Activated CD4-positive, alpha-beta T cell treated with anti-CD3 and anti-CD28 coated beads, Interleukin-2, amount 10 ng/mL, durations not matched to agents 24 days and 14 days (primary cell): ENCODE results near the gene NEUROG2. TPM values are rescaled to one million over a fixed set of nuclear protein-coding genes. Genes with fewer than 3 reads are reported as not detected.
"Not testable (repeated sequence)": the region's sequence is repeated elsewhere in the genome, so short reads cannot be mapped to it uniquely, and the experiment has no call there.

Source experiments
- DNase-seq: peaks from one replicate; pipeline ENCODE4 v3.0.0; 2022
- H3K27ac Mint-ChIP-seq: one replicate; pipeline ENCODE4 v1.8.0; 2022; ENCODE audit warnings: mild to moderate bottlenecking, mixed read lengths
- H3K27me3 Mint-ChIP-seq: one replicate; pipeline ENCODE4 v1.8.0; 2022; ENCODE audit warnings: mixed read lengths
- H3K36me3 Mint-ChIP-seq: one replicate; pipeline ENCODE4 v1.8.0; 2022; ENCODE audit warnings: low read depth, mild to moderate bottlenecking, mixed read lengths
- H3K4me1 Mint-ChIP-seq: one replicate; pipeline ENCODE4 v1.8.0; 2021; ENCODE audit warnings: mixed read lengths
- H3K4me3 Mint-ChIP-seq: one replicate; pipeline ENCODE4 v1.8.0; 2022; ENCODE audit warnings: mild to moderate bottlenecking, moderate library complexity, mixed read lengths
- H3K9me3 Mint-ChIP-seq: one replicate; pipeline ENCODE4 v1.8.0; 2021; ENCODE audit warnings: mixed read lengths
- intact Hi-C: fragments of 100-400 bp; cut with micrococcal nuclease; formaldehyde crosslinking; loops from one replicate; pipeline ENCODE4 v1.15.1; 2023
- total RNA-seq: library from RNA; stranded (reverse); gene quantifications from 2 replicates; pipeline ENCODE4 v1.2.3, GENCODE V29; 2022

The NEUROG2 gene
- total RNA-seq = 0.16 and 0.17 TPM in 2 replicates

DNA sequence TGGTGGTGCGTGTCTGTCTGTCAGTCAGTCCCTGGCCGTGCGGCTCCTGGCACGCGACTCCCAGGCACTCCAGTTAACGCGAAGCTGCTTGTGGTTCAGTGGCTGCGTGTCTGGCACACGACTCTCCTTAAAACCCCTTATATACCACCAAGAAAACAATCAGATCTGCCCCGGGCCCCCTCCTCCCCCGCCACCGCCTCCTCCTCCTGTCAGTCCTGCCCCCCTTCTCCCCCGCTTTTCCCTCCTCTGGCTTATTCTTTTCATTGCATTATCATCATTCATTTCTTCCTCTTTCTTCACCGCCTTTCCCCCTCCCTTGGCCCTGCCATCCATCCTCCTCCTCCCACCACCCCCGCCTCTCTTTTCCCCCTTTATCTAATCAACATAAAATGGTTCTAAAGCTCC, at the start of gene NEUROG2:
Gene NEUROG2 (minus strand): TSS at position 115 of the 405 bp plus-strand sequence. CDS start 705 bp downstream, outside the sequence.
- Mint-ChIP-seq H3K27ac (peak within 1 kb of the TSS; percentile 84), H3K4me1 (peaks cover 55% of the 10 kb centered on the region), H3K9me3 (peaks cover 17% of the 10 kb centered on the region), H3K4me3 (peak within 1 kb of the TSS; percentile 90), H3K36me3 (peaks cover 13% of the 10 kb centered on the region), H3K27me3 (peaks cover 86% of the 10 kb centered on the region)
- intact Hi-C loops = loop anchor here (5.0 kb wide), 2 partner anchors 121 to 191 kb away; partner anchors contain the start of genes LARP7 and ZGRF1
- DNase-seq = no peak

DNA sequence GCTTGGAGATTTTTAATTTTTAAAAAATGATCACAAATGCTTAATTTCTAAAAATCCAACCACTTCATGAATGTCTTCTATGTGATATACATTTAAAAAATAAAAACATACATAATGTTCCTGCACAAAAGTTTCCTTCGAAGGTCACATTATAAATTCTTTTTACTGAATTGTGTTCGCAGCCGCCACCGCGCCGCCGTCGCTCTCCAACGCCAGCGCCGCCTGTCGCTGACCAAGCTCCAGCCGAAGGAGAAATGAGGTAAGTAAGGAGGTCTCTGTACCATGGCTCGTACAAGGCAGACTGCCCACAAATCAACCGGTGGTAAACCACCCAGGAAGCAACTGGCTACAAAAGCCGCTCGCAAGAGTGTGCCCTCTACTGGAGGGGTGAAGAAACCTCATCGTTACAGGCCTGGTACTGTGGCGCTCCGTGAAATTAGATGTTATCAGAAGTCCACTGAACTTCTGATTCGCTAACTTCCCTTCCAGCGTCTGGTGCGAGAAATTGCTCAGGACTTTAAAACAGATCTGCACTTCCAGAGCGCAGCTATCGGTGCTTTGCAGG, 48.8 kb upstream of the NEUROG2 start:
- no peak overlapping the region for H3K4me3 Mint-ChIP-seq
- intact Hi-C loops = no loop called here
- DNase-seq = no peak
- H3K27me3 Mint-ChIP-seq = no peaks in the 10 kb centered on the region
- H3K9me3 Mint-ChIP-seq = no peaks in the 10 kb centered on the region
- no peak overlapping the region for H3K27ac Mint-ChIP-seq
- peaks cover 6% of the 10 kb centered on the region for H3K4me1 Mint-ChIP-seq
- peaks cover 21% of the 10 kb centered on the region for H3K36me3 Mint-ChIP-seq

DNA sequence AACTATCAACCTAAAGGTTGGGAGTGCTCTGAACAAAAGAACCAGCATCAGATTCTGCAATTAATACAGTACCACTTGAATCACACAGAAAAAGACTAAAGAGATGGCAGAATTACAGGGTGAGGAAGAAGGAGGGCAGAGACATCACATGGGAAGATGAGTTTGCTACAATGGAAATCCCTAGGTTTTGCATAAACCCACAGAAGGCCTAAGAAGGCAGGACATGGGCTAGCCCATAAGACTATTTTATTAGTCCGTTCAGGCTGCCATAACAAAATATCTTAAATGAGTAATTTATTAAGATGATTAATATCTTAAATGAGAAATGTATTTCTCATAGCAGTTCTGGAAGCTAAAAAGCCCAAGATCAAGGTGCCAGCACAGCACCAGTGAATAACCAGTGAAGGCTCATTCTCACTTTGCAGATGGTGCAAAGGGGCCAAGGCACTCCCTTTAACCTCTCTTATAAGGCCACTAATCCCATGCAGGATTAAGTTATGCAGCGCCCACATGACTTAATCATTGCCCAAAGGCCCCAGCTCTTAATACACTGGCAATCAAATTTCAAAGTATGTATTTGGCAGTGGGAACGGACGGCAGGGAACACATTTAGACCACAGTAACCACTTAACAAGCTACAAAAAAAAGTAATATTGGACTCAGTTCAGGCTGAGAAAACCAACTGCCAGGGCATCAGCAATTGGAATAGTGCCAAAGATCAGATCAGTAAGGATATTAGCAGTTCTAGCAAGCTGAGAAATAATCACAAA, 47.6 kb upstream of the NEUROG2 start:
- Mint-ChIP-seq H3K36me3 (peaks cover 22% of the 10 kb centered on the region), H3K4me3 (no peak overlapping the region), H3K9me3 (no peaks in the 10 kb centered on the region), H3K4me1 (peaks cover 4% of the 10 kb centered on the region), H3K27ac (no peak overlapping the region), H3K27me3 (no peaks in the 10 kb centered on the region)
- intact Hi-C loops = no loop called here
- DNase-seq = no peak

DNA sequence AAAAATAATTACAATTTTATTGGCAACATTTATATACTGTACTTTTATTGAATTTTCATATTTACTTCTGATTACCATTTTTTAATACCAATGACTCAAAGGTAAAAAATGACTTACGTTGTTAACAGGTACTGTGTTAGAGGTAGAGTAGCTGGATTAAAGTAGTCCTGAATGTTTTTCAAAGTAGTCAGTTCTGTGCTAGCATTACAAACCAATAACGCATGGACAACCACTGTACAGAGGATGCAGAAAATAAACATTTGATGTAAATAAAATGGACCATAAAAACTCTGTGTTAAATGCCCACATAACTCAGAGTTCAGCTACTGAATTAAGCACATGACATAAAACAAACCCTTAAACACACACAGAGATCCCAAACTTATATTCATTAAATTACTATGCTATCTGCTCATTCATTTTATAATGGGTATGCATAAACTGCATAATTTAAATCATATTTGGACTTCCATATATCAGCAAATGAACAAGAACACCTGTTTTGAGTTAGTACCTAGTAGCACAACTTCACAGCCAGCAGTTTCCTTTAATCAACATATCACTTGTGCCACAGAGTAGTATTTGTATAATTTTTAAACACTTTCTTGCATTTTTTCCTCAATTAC, 46.4 kb upstream of the NEUROG2 start:
- Mint-ChIP-seq H3K27me3 (no peaks in the 10 kb centered on the region), H3K4me1 (peaks cover 4% of the 10 kb centered on the region), H3K27ac (no peak overlapping the region), H3K36me3 (peaks cover 23% of the 10 kb centered on the region), H3K9me3 (no peaks in the 10 kb centered on the region), H3K4me3 (no peak overlapping the region)
- no peak for DNase-seq
- intact Hi-C loops = no loop called here

DNA sequence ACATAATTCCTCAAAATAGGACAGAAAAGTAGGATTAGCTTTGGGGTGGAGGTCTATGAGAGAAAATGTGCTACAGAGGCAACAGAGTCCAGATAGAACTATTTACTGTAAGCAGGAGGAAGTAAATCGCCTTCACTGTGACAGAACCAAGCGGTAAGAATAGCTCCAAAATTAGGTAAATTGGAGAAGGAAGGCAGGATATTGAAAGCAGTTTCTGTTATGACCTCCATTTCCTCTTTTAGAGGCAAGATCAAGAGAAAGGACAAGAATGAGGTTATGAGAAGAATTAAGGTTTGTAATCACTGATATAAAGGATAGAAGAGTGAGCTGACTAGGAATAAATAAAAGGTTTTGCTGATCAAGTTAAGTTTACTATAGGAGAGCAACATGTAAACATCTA, 44.1 kb upstream of the NEUROG2 start:
- H3K9me3 Mint-ChIP-seq = no peaks in the 10 kb centered on the region
- H3K4me1 Mint-ChIP-seq = peaks cover 4% of the 10 kb centered on the region
- DNase-seq = no peak
- intact Hi-C loops = no loop called here
- no peak overlapping the region for H3K27ac Mint-ChIP-seq
- H3K27me3 Mint-ChIP-seq = no peaks in the 10 kb centered on the region
- no peak overlapping the region for H3K4me3 Mint-ChIP-seq
- peaks cover 14% of the 10 kb centered on the region for H3K36me3 Mint-ChIP-seq

DNA sequence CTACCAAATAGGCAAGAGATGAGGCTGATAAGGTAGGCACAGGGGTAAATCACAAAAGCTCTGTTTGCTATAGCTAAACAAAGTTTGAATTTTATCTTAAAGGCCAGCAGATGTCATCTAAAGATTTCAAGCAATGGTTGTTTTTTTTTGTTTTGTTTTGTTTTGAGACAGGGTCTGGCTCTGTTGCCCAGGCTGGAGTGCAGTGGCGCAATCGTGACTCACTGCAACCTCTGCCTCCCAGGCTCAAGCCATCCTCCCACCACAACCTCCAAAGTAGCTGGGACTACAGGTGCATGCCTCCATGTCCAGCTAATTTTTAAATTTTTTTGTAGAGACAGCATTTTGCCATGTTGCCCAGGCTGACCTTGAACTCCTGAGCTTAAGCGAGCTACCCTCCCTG, 43.1 kb upstream of the NEUROG2 start:
- no peak overlapping the region for H3K27ac Mint-ChIP-seq
- DNase-seq = no peak
- H3K36me3 Mint-ChIP-seq = peaks cover 16% of the 10 kb centered on the region
- H3K27me3 Mint-ChIP-seq = no peaks in the 10 kb centered on the region
- H3K4me1 Mint-ChIP-seq = peaks cover 4% of the 10 kb centered on the region
- no peak overlapping the region for H3K4me3 Mint-ChIP-seq
- H3K9me3 Mint-ChIP-seq = no peaks in the 10 kb centered on the region
- intact Hi-C loops = no loop called here

DNA sequence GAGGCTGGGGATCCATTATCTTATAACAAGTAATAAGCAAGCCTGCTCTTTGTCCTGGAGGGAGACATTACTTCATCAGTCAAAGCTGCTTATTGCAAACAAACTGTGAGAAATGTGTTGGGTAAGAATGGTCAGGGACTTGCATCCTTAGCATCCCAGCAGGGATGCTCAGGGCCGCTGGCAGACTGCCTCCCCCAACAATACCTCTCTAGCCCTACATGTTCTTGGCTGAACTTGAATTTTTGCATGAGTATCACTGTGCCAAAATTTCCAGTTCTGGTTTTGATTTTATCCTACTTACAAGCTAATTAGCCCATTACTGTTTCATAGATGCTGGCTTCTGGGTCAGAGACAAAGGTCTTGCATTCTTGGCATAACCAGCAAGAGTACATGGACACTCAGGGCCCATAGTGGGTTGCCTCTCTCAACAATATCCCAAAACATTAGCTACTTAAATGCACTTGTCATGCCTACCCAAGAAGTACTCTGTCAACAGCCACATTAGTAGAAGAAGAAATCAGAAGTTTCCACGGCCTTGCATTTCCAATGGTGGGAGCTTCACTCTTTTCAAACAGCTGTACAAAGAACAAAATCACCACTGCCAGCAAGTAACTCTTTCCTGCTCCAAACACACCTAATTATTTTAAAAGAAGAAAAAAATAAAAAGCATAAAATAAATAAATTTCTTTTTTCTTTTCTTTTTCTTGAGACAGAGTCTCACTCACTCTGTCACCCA, 41.9 kb upstream of the NEUROG2 start:
- peaks cover 4% of the 10 kb centered on the region for H3K4me1 Mint-ChIP-seq
- intact Hi-C loops = no loop called here

DNA sequence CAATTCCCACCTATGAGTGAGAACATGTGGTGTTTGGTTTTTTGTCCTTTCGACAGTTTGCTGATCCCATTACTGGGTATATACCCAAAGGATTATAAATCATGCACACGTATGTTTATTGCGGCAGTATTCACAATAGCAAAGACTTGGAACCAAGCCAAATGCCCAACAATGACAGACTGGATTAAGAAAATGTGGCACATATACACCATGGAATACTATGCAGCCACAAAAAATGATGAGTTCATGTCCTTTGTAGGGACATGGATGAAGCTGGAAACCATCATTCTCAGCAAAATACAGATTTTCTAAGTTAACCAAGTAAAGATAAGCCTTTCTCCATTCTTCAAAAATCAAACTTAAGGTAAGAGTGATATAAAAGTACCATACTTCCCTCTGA, 38.3 kb upstream of the NEUROG2 start:
- H3K27ac Mint-ChIP-seq, H3K4me1 Mint-ChIP-seq, H3K27me3 Mint-ChIP-seq, H3K4me3 Mint-ChIP-seq, intact Hi-C loops, H3K9me3 Mint-ChIP-seq, DNase-seq: not testable (repeated sequence)
- peaks cover 12% of the 10 kb centered on the region for H3K36me3 Mint-ChIP-seq

More for the DNA sequence above, 41.9 kb upstream of the NEUROG2 start:
- no peak for DNase-seq
- Mint-ChIP-seq H3K9me3 (no peaks in the 10 kb centered on the region), H3K27me3 (no peaks in the 10 kb centered on the region), H3K4me3 (no peak overlapping the region), H3K36me3 (peaks cover 20% of the 10 kb centered on the region), H3K27ac (no peak overlapping the region)

DNA sequence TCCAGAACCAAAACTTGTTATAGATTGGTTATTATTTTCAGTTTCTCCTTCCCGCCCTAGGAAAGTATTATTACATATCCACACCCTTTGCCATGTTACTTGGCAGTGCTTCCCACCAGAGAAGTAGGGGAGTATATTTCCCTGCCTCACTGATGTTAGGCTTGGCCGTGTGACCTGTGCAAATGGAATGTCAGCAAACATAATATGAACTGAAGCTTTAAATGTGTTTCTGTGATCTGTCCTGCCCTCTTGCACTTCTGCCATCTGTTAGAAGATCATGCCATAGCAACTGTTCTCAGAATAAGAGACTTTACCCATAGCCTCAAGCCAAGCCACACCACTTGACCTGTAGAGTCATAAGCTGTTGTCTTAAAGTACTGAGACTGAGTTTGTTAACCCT, 36.7 kb upstream of the NEUROG2 start:
- Mint-ChIP-seq H3K36me3 (peaks cover 10% of the 10 kb centered on the region), H3K4me3 (no peak overlapping the region), H3K4me1 (no peaks in the 10 kb centered on the region), H3K9me3 (no peaks in the 10 kb centered on the region), H3K27me3 (no peaks in the 10 kb centered on the region), H3K27ac (no peak overlapping the region)
- DNase-seq = no peak
- intact Hi-C loops = no loop called here

DNA sequence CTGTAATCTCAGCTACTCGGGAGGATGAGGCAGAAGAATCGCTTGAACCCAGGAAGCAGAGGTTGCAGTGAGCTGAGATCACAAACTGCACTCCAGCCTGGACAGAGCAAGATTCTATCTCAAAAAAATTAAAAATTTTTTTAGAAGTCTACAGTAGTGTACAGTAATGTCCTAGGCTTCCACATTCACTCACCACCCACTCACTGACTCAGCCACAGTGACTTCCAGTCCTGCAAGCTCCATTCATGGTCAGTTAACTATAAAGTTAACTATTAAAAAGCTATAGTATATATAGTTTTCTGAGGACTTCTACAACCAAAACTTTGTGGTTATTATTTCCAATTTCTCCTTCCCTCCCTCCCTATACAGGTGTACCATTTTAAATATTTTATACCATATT, 34.7 kb upstream of the NEUROG2 start:
- Mint-ChIP-seq H3K4me3 (no peak overlapping the region), H3K27me3 (no peaks in the 10 kb centered on the region)
- intact Hi-C loops = no loop called here

DNA sequence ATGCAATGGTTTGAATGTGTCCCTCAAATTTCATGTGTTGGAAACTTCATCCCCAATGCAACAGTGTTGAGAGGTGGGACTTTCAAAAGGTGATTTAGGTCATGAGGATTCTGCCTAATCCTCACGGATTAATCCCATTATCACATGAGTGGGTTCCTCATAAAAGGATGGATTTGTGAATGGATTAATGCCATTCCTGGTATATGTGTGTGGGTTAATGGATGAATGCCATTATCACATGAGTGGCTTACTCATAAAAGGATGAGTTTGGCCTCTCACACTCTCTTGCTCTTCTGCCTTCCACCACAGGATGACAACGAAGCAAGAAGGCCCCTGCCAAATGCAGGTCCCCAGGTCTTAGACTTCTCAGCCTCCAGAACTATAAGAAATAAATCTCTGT, 30.5 kb upstream of the NEUROG2 start:
- Mint-ChIP-seq H3K4me1 (no peaks in the 10 kb centered on the region), H3K27ac (no peak overlapping the region), H3K4me3 (no peak overlapping the region), H3K27me3 (no peaks in the 10 kb centered on the region), H3K9me3 (no peaks in the 10 kb centered on the region), H3K36me3 (peaks cover 13% of the 10 kb centered on the region)
- intact Hi-C loops = no loop called here
- no peak for DNase-seq

More for the DNA sequence above, 34.7 kb upstream of the NEUROG2 start:
- Mint-ChIP-seq H3K9me3 (no peaks in the 10 kb centered on the region), H3K27ac (no peak overlapping the region), H3K4me1 (no peaks in the 10 kb centered on the region), H3K36me3 (peaks cover 17% of the 10 kb centered on the region)
- no peak for DNase-seq

DNA sequence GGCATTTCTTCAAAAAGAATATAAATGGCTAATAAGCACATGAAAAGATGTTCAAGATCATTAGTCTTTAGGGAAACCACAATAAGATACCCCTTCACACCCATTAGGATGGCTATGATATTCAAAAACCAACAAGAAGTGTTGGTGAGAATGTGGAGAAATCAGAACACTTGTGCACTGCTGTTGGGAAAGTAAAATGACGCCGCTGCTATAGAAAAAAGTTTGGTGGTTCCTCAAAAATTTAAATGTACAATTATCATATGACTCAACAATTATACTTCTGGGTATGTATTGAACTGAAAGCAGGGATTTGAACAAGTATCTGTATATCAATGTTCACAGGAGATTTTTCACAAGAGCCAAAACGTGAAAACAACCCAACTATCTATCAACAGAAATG, 29.4 kb upstream of the NEUROG2 start:
- intact Hi-C loops = no loop called here
- Mint-ChIP-seq H3K9me3 (no peaks in the 10 kb centered on the region), H3K36me3 (peaks cover 13% of the 10 kb centered on the region), H3K4me3 (no peak overlapping the region), H3K4me1 (no peaks in the 10 kb centered on the region), H3K27me3 (no peaks in the 10 kb centered on the region), H3K27ac (no peak overlapping the region)
- no peak for DNase-seq

DNA sequence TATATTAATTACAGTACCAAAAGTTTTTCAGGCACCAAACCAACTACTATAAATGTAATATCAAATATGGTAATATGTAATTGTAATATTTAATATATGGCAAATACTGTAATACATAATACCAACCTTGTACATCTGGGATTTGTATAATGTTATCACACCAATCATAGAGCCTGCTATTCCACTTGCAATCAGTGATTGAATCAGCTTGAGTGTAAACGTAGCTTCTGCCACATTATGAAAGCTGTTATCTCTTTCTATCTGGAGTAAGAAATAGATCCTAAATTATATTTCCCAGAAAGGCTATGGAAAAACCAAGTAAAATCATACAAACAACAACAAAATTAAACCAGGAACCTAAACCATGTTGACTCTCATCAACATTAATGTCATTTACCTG, 24.7 kb upstream of the NEUROG2 start:
- Mint-ChIP-seq H3K27ac (no peak overlapping the region), H3K4me3 (no peak overlapping the region), H3K4me1 (no peaks in the 10 kb centered on the region), H3K36me3 (peaks cover 10% of the 10 kb centered on the region), H3K27me3 (no peaks in the 10 kb centered on the region), H3K9me3 (no peaks in the 10 kb centered on the region)
- no peak for DNase-seq
- intact Hi-C loops = no loop called here

DNA sequence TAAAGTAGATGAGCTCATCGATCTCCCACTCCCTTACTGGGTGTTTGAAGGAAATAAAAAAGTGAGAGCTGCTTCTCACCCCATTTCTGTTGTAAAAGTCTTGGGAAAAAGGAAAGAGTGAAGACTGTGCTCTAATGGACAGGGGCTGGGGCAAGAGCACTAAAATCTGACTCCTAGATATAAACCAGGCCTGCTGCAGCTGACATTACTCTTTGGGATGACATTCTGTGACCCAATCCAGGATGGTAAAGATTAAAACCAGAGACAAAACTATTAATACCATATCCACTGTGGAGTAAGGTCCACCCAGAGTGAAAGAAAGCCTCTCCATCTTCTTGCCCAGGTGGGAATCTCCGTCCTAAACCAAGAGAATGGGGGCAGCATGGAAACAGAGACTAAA, 20.1 kb upstream of the NEUROG2 start:
- no peak overlapping the region for H3K27ac Mint-ChIP-seq
- H3K27me3 Mint-ChIP-seq = peaks cover 5% of the 10 kb centered on the region
- no peaks in the 10 kb centered on the region for H3K9me3 Mint-ChIP-seq
- no peak overlapping the region for H3K4me3 Mint-ChIP-seq
- peaks cover 5% of the 10 kb centered on the region for H3K36me3 Mint-ChIP-seq
- no peak for DNase-seq
- intact Hi-C loops = no loop called here
- H3K4me1 Mint-ChIP-seq = no peaks in the 10 kb centered on the region
